Measurements from ENCODE around the gene KDM4C. TPM values are rescaled to one million over a fixed set of nuclear protein-coding genes. Genes with fewer than 3 reads are reported as not detected.

KDM4C gene
- total and polyA plus RNA-seq, 2 of the 13 experiments (the other 11 are each of a cell fraction or from before 2014, with no cell fraction given) = 19.4 to 23.6 TPM

DNA sequence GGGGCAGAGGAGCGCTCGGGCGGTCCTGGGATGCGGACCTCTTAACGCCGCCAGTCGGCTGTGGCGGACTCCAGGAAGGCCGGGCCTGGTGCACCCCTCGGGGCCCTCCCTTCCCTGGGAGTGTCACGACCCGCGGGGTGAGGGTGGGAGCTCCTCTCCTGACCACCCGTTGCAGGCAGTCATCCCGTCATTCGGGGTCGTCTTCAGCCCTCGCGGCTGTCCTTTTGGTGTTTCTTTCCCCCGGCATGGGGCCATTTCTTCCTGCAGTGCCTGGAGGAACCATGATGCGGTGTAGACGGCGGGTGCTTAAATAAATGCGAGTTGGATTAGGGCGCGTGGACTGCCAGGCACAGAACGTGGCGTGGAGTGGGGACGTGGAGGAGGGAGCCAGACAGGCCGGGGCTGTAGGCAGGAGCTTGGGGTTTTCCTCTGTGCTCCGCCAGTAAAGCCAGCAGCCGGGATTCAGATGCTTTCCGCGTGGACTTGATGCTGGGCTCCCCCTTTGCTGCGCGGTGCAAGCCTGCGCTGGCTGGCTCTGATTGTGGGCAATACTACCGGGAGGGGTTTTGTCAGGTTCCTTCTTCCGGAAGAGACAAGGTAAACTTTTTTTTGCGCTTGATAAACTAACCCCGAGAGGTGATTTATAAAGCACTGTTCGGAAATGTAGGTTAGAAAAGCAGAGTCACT, 868 bp downstream of the KDM4C start (continued):
- TF ChIP-seq TEF (CRISPR knock-in tag; IDR thresholded peaks at IDR 0.05) (no peak), PAXIP1 (CRISPR knock-in tag; conservative IDR thresholded peaks at IDR 0.05) (no peak; the same call in 1 of the 2 replicates), ZSCAN25 (CRISPR knock-in tag; IDR thresholded peaks at IDR 0.05) (no peak), ZNF782 (CRISPR knock-in tag; IDR thresholded peaks at IDR 0.05; ENCODE audit: borderline replicate concordance) (no peak), MTF1 (CRISPR knock-in tag; IDR thresholded peaks at IDR 0.05) (no peak), ZNF530 (CRISPR knock-in tag; IDR thresholded peaks at IDR 0.05; ENCODE audit: low read depth) (no peak), RFX5 (IDR thresholded peaks at IDR 0.05; ENCODE audit: low read depth, low read length) (no peak), MXD1 (CRISPR knock-in tag; IDR thresholded peaks at IDR 0.05) (0 out of 2 replicates have a peak, but pooled peaks have one; percentile 3), BCL6 (CRISPR knock-in tag; IDR thresholded peaks at IDR 0.05) (no peak), ZNF691 (CRISPR knock-in tag; IDR thresholded peaks at IDR 0.05; ENCODE audit: borderline replicate concordance, low read depth) (no peak), ZNF441 (CRISPR knock-in tag; IDR thresholded peaks at IDR 0.05; ENCODE audit: borderline replicate concordance) (0 out of 2 replicates have a peak, but pooled peaks have one; percentile 35), ZMAT3 (CRISPR knock-in tag; conservative IDR thresholded peaks at IDR 0.05) (no peak), MYC (CRISPR knock-in tag; IDR thresholded peaks at IDR 0.05; ENCODE audit: borderline replicate concordance) (peak; percentile 47; the same call in 1 of the 2 replicates)
- TF ChIP-seq, protein P1, sequence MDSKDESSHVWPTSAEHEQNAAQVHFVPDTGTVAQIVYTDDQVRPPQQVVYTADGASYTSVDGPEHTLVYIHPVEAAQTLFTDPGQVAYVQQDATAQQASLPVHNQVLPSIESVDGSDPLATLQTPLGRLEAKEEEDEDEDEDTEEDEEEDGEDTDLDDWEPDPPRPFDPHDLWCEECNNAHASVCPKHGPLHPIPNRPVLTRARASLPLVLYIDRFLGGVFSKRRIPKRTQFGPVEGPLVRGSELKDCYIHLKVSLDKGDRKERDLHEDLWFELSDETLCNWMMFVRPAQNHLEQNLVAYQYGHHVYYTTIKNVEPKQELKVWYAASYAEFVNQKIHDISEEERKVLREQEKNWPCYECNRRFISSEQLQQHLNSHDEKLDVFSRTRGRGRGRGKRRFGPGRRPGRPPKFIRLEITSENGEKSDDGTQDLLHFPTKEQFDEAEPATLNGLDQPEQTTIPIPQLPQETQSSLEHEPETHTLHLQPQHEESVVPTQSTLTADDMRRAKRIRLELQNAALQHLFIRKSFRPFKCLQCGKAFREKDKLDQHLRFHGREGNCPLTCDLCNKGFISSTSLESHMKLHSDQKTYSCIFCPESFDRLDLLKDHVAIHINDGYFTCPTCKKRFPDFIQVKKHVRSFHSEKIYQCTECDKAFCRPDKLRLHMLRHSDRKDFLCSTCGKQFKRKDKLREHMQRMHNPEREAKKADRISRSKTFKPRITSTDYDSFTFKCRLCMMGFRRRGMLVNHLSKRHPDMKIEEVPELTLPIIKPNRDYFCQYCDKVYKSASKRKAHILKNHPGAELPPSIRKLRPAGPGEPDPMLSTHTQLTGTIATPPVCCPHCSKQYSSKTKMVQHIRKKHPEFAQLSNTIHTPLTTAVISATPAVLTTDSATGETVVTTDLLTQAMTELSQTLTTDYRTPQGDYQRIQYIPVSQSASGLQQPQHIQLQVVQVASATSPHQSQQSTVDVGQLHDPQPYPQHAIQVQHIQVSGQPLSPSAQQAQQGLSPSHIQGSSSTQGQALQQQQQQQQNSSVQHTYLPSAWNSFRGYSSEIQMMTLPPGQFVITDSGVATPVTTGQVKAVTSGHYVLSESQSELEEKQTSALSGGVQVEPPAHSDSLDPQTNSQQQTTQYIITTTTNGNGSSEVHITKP (CRISPR knock-in tag; IDR thresholded peaks at IDR 0.05; ENCODE audit: low read depth) = 0 out of 2 replicates have a peak, but pooled peaks have one; percentile 49
- TF ChIP-seq, protein P2, sequence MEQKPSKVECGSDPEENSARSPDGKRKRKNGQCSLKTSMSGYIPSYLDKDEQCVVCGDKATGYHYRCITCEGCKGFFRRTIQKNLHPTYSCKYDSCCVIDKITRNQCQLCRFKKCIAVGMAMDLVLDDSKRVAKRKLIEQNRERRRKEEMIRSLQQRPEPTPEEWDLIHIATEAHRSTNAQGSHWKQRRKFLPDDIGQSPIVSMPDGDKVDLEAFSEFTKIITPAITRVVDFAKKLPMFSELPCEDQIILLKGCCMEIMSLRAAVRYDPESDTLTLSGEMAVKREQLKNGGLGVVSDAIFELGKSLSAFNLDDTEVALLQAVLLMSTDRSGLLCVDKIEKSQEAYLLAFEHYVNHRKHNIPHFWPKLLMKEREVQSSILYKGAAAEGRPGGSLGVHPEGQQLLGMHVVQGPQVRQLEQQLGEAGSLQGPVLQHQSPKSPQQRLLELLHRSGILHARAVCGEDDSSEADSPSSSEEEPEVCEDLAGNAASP (CRISPR knock-in tag; IDR thresholded peaks at IDR 0.05; ENCODE audit: borderline replicate concordance) = no peak
- TF ChIP-seq, protein P3, sequence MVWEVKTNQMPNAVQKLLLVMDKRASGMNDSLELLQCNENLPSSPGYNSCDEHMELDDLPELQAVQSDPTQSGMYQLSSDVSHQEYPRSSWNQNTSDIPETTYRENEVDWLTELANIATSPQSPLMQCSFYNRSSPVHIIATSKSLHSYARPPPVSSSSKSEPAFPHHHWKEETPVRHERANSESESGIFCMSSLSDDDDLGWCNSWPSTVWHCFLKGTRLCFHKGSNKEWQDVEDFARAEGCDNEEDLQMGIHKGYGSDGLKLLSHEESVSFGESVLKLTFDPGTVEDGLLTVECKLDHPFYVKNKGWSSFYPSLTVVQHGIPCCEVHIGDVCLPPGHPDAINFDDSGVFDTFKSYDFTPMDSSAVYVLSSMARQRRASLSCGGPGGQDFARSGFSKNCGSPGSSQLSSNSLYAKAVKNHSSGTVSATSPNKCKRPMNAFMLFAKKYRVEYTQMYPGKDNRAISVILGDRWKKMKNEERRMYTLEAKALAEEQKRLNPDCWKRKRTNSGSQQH (CRISPR knock-in tag; IDR thresholded peaks at IDR 0.05; ENCODE audit: low read depth) = peak; percentile 30; the same call in 1 of the 2 replicates
